Stimulated activated CD8-positive, alpha-beta memory T cell treated with anti-CD3 and anti-CD28 coated beads, Interleukin-4, amount 100 ng/mL, for 24 hours (primary cell): Measurements from ENCODE around the gene POTEB2.
"Not testable (repeated sequence)": the region's sequence is repeated elsewhere in the genome, so short reads cannot be mapped to it uniquely, and the experiment has no call there.

Source experiments
- DNase-seq: peaks from one replicate; pipeline ENCODE4 v3.0.0-alpha.2; 2020; ENCODE audit warnings: low read depth

Gene POTEB2

DNA sequence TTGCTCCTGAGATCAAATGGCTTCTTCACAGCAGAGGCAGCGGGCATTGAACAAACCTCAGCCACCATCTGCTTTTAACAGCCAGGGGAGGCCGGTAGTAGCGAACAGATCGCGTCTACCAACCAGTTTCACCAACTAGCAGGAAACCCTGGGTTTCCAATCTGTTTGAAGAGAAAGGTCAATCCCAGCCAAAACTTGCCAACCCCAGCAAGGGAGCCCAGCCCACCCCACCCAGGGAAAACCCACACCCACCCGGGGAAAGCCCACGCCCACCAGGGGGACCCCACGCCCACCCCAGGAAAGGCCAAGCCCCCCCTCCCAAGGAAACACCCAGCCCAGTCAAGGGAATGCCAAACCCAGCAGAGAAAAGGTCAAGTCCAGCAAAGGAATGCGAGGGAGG is at the start of gene POTEB2:
POTEB2 (minus strand) TSS at position 101 of the 400 bp plus-strand sequence; CDS start at position 68, 33 bp downstream.
- DNase-seq, result not testable (repeated sequence)

DNA sequence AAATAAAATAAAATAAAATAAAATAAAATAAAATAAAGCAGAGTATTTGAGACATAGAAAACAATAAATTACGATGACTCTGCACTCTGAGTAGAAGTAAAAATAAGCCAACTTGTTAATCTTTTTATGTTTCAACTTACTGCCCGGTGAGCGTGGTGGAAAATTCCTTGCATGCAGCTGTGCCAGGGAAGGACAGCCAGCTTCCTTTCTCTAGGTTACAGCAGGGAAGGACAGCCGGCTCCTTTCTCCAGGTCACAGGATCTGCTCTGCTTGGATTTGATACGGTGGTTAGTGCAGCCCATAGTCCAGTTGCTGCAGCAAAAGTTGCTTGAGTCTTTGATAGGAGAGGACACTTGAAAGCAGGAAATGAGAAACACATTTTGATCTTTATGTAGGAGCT is 13.8 kb upstream of the POTEB2 start:
- DNase-seq, result not testable (repeated sequence)

DNA sequence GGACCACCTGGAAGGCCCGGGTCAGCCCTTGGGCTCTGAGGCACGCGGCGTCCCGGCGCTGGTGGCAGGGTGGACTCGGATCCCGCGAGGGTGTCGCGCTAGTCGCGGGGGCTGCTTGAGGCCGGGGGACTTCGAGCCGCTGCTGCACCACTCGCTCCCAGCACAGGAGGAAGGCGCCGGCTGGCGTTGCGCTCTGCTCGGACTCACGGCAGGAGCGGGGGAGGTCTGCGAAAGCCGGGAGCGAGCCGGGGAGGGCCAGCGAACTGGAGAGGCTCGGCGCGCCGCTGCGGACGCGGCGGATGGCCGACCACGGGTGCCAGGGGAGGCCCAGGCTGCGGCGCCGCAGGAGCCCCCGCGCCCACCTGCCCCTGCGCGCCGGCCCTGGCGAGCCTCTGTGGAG is 12.3 kb upstream of the POTEB2 start:
- not testable (repeated sequence) for DNase-seq

DNA sequence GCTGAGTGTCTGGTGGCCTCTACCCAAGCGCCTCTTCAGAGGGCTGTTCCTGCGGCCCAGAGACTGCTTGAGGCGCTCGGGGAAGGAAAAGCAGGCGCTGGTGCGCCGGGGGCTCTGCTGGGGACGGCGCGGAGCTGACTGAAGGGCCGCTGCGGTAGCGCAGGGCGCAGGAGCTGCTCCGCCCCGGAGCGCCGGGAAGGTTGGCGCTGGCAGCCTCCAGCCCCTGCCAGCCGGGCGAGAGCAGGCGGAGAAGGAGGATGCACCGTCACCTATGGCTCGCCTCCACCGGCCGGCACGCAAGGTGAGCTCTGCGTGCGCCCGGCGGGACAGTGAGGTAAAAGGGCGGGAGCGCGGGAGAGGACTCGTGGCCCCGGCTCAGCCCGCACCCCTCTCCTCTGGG is 11.7 kb upstream of the POTEB2 start:
- not testable (repeated sequence) for DNase-seq
